ENCODE measurements around the gene KLHDC8B. TPM values are rescaled to one million over a fixed set of nuclear protein-coding genes. Genes with fewer than 3 reads are reported as not detected.

KLHDC8B gene
- total and polyA plus RNA-seq, 2 of the 4 experiments (the other 2 are of a cell fraction) = 16.3 to 16.5 TPM

- no peak overlapping the region for H3K14ac ChIP-seq (replicated peaks; ENCODE audit: low read depth, low read length)
- peaks cover 18% of the 10 kb centered on the region; the same call in 1 of the 2 replicates for H3K9me1 ChIP-seq (ENCODE audit: insufficient read depth, low read length)
- H2BK15ac ChIP-seq (ENCODE audit: low read depth, low read length) = no peak overlapping the region
- dilution Hi-C loops (cut with HindIII; ENCODE audit: low sequenced_read_pairs, unreplicated experiment) (no loop called here), intact Hi-C loops (cut with micrococcal nuclease) (no loop called here), in situ Hi-C loops (cut with MboI; ENCODE audit: low sequenced_read_pairs) (no loop called here)
- H2BK20ac ChIP-seq (ENCODE audit: low read depth, low read length) = no peak overlapping the region
- H2AFZ ChIP-seq (replicated peaks; ENCODE audit: low read length, poor library complexity) = no peak overlapping the region
- H3K4me2 ChIP-seq (ENCODE audit: low read depth, low read length) = no peak overlapping the region
- no peak overlapping the region for H3K9ac ChIP-seq (ENCODE audit: low read depth, low read length)
- H4K5ac ChIP-seq (ENCODE audit: low read depth, low read length) = no peak overlapping the region
- H3K23ac ChIP-seq (ENCODE audit: low read depth, low read length) = no peak overlapping the region
- no peak overlapping the region for H2AK9ac ChIP-seq (replicated peaks; ENCODE audit: low read depth, low read length, poor library complexity)
- H3K4me3 ChIP-seq (ENCODE audit: insufficient read depth, low read depth, low read length) = no peak overlapping the region
- H3K27me3 ChIP-seq (ENCODE audit: control insufficient read depth, insufficient read depth, low read length) = no peaks in the 10 kb centered on the region
- no peak overlapping the region for H2BK120ac ChIP-seq (ENCODE audit: low read depth, low read length)
- 78% methylated on average over 3 of the region's 8 CpGs; no CpG with 5 or more reads in 1 of the 2 experiments for WGBS, 2 experiments (ENCODE audit: extremely low coverage in 2 of 2, insufficient read length in 1 of 2)
- TF ChIP-seq MXI1 (IDR thresholded peaks at IDR 0.05; ENCODE audit: borderline replicate concordance, low read depth, low read length) = no peak
- ChIA-PET CTCF (interaction anchor here (1.2 kb wide), 1 partner anchor 22 kb away, joined by 3 read pairs; no protein-coding TSS in a partner anchor), POLR2A (ENCODE audit: unreplicated experiment) (no interaction called here)
- H3K9me3 ChIP-seq (ENCODE audit: control insufficient read depth, insufficient read depth, low read length) = no peaks in the 10 kb centered on the region
- no peak overlapping the region for H3K4ac ChIP-seq (ENCODE audit: low read depth, low read length)
- ATAC-seq (ENCODE audit: low read depth) (no peak), DNase-seq (no peak)
- H3K36me3 ChIP-seq (ENCODE audit: control insufficient read depth, insufficient read depth, low read length) = peaks cover 17% of the 10 kb centered on the region; the same call in 1 of the 2 replicates
- no peak overlapping the region for H3K27ac ChIP-seq (ENCODE audit: insufficient read depth, low read length)
- H3K4me1 ChIP-seq (ENCODE audit: control insufficient read depth, insufficient read depth, low read length) = peaks cover 21% of the 10 kb centered on the region
- H4K8ac ChIP-seq (ENCODE audit: low read depth in 2 of 2, low read length in 2 of 2) = no peak overlapping the region
- no peak overlapping the region for H4K91ac ChIP-seq (ENCODE audit: insufficient read depth, low read depth, low read length)
- no peak overlapping the region for H2BK5ac ChIP-seq (ENCODE audit: low read depth, low read length, poor library complexity, severe bottlenecking)
- H3K56ac ChIP-seq (ENCODE audit: extremely low read depth, insufficient read depth, low read length) = no peak overlapping the region
- no peak overlapping the region for H3K18ac ChIP-seq (ENCODE audit: low read depth, low read length)
- BruUV-seq (replicated peaks) = no TSS peak
- H2AK5ac ChIP-seq (ENCODE audit: low read depth, low read length) = no peak overlapping the region
- H4K20me1 ChIP-seq (ENCODE audit: insufficient read depth, low read length) = no peaks in the 10 kb centered on the region
- H3K79me1 ChIP-seq (ENCODE audit: low read depth in 1 of 2, low read length in 2 of 2) = peaks cover 12 to 38% of the 10 kb centered on the region in 2 experiments; a peak in 3 of 4 replicates
Measured at GRCh38 chr3:49175530-49175929, 4.1 kb downstream of the KLHDC8B start.
